Fibroblast of the aortic adventitia (primary cell): ENCODE data around the gene NRXN3. TPM values are rescaled to one million over a fixed set of nuclear protein-coding genes. Genes with fewer than 3 reads are reported as not detected.

Experiments
- DNase-seq: peaks from one replicate; pipeline ENCODE4 v3.0.0-alpha.2; 2010; ENCODE audit warnings: low read depth
- H3K4me3 ChIP-seq: 2 replicates; pipeline ENCODE4 v1.5.1; 2011; ENCODE audit warnings: low read depth, mild to moderate bottlenecking, control low read depth, low read length, moderate library complexity
- CTCF ChIP-seq: IDR thresholded peaks from 2 replicates; pipeline ENCODE4 v1.5.1; 2011; ENCODE audit warnings: mild to moderate bottlenecking, low read length, control low read depth, inconsistent platforms; ENCODE audit not compliant: insufficient read depth
- total RNA-seq: library from RNA; depleted of rRNA; stranded (reverse); fragments of >200 nt; gene quantifications from 2 replicates; pipeline ENCODE4 v1.2.3, GENCODE V29; 2012; ENCODE audit warnings: low replicate concordance

The NRXN3 gene
- total RNA-seq, 1 donor: 0.18 TPM

- H3K4me3 ChIP-seq: no peak overlapping the region
- no peak for TF ChIP-seq CTCF
- no peak for DNase-seq
Observed at GRCh38 chr14:79242666-79243065, 1072.5 kb downstream of the NRXN3 start.

- DNase-seq: peak; percentile 4
- no peak overlapping the region for H3K4me3 ChIP-seq
- no peak for TF ChIP-seq CTCF
Observed at GRCh38 chr14:79246173-79246572, 1076.0 kb downstream of the NRXN3 start.

GRCh38 chr14:79248126-79248525 lies 1078.0 kb downstream of the NRXN3 start:
- no peak for TF ChIP-seq CTCF
- DNase-seq: no peak
- no peak overlapping the region for H3K4me3 ChIP-seq

GRCh38 chr14:79248771-79249170 lies 1078.6 kb downstream of the NRXN3 start:
- no peak for TF ChIP-seq CTCF
- DNase-seq: no peak
- H3K4me3 ChIP-seq: no peak overlapping the region

GRCh38 chr14:79251278-79251677 lies 1081.1 kb downstream of the NRXN3 start:
- no peak overlapping the region for H3K4me3 ChIP-seq
- no peak for TF ChIP-seq CTCF
- no peak for DNase-seq

GRCh38 chr14:79253576-79253975 lies 1083.4 kb downstream of the NRXN3 start:
- H3K4me3 ChIP-seq: no peak overlapping the region
- DNase-seq: no peak
- TF ChIP-seq CTCF: no peak

GRCh38 chr14:79254069-79254775 lies 1084.0 kb downstream of the NRXN3 start:
- no peak for TF ChIP-seq CTCF
- no peak overlapping the region for H3K4me3 ChIP-seq
- DNase-seq: peak; percentile 7
